ENCODE measurements around the gene CACNA1C.

The CACNA1C gene

DNA sequence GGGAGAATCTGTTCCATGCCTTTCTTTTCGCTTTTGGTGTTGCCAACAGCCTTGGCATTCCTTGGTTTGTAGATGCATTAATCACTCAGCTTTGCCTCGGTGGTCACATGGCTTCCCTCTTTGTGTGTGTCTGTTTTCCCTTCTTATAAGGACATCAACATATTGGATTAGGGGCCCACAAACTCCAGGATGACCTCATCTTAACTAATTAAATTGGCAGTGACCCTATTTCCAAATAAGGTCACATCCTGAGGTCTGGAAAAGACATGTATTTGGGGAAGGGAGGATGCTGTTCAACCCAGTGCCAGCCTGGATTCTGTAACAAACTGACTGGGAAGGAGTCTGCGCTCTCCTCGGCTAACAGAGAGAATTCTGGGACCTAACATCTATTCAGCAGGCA is 376.2 kb downstream of the CACNA1C start:
- DNase-seq (ENCODE audit: insufficient read length, low spot score) (no peak), FAIRE-seq (no peak)
- TF ChIP-seq POLR2AphosphoS5 (IDR thresholded peaks at IDR 0.05; ENCODE audit: low read depth, low read length) (no peak), TAF1 (IDR thresholded peaks at IDR 0.05; ENCODE audit: low read depth, low read length) (no peak), PAX5 (IDR thresholded peaks at IDR 0.05; ENCODE audit: insufficient read depth, low read length, severe bottlenecking) (no peak), POU2F2 (IDR thresholded peaks at IDR 0.05; ENCODE audit: low read depth, low read length) (no peak), POLR2A (IDR thresholded peaks at IDR 0.05; ENCODE audit: low read depth, low read length) (no peak), SPI1 (IDR thresholded peaks at IDR 0.05; ENCODE audit: low read depth, low read length) (no peak)

DNA sequence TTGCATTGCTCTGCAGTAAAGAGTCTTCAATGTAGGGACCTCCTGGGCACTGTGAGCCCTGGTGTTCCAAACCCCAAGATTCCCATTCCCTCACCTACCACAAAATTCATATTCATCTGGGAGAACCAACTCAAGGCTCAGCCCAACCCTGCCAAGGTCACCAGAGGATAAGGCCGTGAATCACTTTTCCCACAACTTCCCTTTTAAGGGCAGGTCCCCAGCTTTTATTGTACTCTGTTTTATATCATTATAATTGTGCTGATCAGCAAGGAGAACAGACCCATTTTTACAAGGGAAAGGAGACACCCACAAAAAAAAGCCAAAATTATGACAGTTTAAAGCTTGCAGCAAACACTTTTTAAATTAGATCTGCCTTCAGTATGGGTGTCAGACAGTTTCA is 379.0 kb downstream of the CACNA1C start:
- DNase-seq (ENCODE audit: insufficient read length, low spot score) (no peak), FAIRE-seq (no peak)
- TF ChIP-seq POLR2AphosphoS5 (IDR thresholded peaks at IDR 0.05; ENCODE audit: low read depth, low read length) (no peak), PAX5 (IDR thresholded peaks at IDR 0.05; ENCODE audit: insufficient read depth, low read length, severe bottlenecking) (no peak), POLR2A (IDR thresholded peaks at IDR 0.05; ENCODE audit: low read depth, low read length) (no peak), SPI1 (IDR thresholded peaks at IDR 0.05; ENCODE audit: low read depth, low read length) (no peak), POU2F2 (IDR thresholded peaks at IDR 0.05; ENCODE audit: low read depth, low read length) (no peak), TAF1 (IDR thresholded peaks at IDR 0.05; ENCODE audit: low read depth, low read length) (no peak)

DNA sequence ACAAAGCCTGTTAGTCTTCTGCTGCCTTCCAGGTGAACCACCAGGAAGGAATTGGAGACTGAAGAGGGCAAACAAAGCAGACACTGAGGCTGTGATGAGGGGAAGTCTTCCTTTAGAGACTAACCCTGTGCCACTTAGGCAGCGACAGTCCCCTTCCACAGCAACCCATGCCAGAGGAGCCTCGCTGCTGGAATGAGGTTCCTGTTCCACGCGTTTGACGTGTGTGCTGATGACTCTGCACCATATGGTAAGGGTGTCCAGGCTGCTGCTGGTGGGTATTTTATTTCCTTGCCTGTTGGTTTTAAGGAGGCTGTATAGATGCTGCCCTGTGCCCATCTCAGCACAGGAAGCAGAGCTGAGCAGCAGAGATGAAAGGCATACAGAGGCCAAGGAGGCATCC is 380.1 kb downstream of the CACNA1C start:
- TF ChIP-seq POLR2A (IDR thresholded peaks at IDR 0.05; ENCODE audit: low read depth, low read length) (no peak), TAF1 (IDR thresholded peaks at IDR 0.05; ENCODE audit: low read depth, low read length) (no peak), SPI1 (IDR thresholded peaks at IDR 0.05; ENCODE audit: low read depth, low read length) (no peak), POU2F2 (IDR thresholded peaks at IDR 0.05; ENCODE audit: low read depth, low read length) (no peak)
- FAIRE-seq (no peak), DNase-seq (ENCODE audit: insufficient read length, low spot score) (no peak)

DNA sequence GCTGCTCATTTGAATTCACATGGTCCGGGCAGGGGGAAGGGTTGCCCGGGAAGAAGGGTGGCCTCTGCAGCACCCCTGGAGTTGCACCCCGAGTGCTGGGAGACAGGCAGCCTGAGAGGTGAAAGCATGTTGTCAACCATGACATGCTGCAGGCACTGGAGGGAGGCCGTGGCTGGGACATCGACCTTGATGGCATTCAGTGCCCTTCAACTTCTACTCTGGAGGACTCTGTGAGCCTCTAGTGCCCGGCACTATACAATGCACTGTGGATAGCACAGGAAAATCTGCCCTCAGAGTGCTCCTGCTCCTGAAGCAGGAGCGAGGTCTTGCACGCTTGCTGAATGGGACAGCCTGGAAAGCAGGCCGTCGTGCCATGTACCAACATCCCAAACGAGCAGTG is 382.7 kb downstream of the CACNA1C start:
- no peak for FAIRE-seq
- no peak for DNase-seq (ENCODE audit: insufficient read length, low spot score)
- no peak for TF ChIP-seq TAF1 (IDR thresholded peaks at IDR 0.05; ENCODE audit: low read depth, low read length)
- no peak for TF ChIP-seq POLR2A (IDR thresholded peaks at IDR 0.05; ENCODE audit: low read depth, low read length)
- no peak for TF ChIP-seq POLR2AphosphoS5 (IDR thresholded peaks at IDR 0.05; ENCODE audit: low read depth, low read length)
- no peak for TF ChIP-seq PAX5 (IDR thresholded peaks at IDR 0.05; ENCODE audit: insufficient read depth, low read length, severe bottlenecking)
- no peak for TF ChIP-seq SPI1 (IDR thresholded peaks at IDR 0.05; ENCODE audit: low read depth, low read length)
- TF ChIP-seq POU2F2 (IDR thresholded peaks at IDR 0.05; ENCODE audit: low read depth, low read length), result no peak

DNA sequence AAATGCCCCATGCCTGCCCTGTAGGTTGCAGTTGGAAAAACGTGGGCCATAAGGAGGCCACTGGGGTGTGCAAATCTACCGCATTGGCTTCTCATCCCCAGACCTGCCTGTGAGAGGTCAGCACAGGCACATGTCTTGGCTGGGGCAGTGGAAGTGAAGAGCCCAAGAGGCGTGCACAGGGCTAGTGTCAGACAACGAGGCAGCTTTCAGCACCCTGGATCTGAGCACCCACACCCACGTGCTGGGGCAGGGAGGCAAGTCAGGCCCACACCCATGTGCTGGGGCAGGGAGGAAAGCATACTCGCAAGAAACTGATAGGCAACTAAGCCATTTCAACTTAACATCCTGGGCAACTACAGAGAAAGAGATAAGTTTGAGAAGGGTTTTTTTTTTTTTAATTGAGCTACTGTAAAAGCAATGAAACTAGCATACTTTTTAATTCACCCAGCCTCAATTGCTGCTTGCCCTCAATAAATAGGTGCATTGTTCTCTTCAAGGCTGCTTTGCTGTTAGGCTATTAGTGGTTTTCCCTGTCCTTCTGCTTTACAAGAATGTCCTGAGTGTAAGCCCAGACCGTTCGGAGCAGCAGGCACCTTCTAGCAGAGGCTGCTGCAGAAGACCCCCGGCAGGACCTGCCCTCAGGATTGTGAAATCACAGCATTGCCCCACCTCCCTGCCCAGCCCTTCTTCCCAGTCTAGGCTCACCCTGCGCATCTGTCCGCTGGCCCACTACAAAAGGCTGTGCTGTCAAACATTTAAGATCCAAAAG is 386.7 kb downstream of the CACNA1C start:
- FAIRE-seq (no peak), DNase-seq (ENCODE audit: insufficient read length, low spot score) (no peak)
- TF ChIP-seq PAX5 (IDR thresholded peaks at IDR 0.05; ENCODE audit: insufficient read depth, low read length, severe bottlenecking), result no peak
- TF ChIP-seq POU2F2 (IDR thresholded peaks at IDR 0.05; ENCODE audit: low read depth, low read length), result no peak
- TF ChIP-seq SPI1 (IDR thresholded peaks at IDR 0.05; ENCODE audit: low read depth, low read length), result no peak
- TF ChIP-seq POLR2A (IDR thresholded peaks at IDR 0.05; ENCODE audit: low read depth, low read length), result no peak
- TF ChIP-seq POLR2AphosphoS5 (IDR thresholded peaks at IDR 0.05; ENCODE audit: low read depth, low read length), result no peak
- no peak for TF ChIP-seq TAF1 (IDR thresholded peaks at IDR 0.05; ENCODE audit: low read depth, low read length)

GRCh38 chr12:2443776-2444175 is 391.0 kb downstream of the CACNA1C start:
- FAIRE-seq (no peak), DNase-seq (ENCODE audit: insufficient read length, low spot score) (no peak)
- TF ChIP-seq POLR2A (IDR thresholded peaks at IDR 0.05; ENCODE audit: low read depth, low read length) (no peak), POLR2AphosphoS5 (IDR thresholded peaks at IDR 0.05; ENCODE audit: low read depth, low read length) (no peak), SPI1 (IDR thresholded peaks at IDR 0.05; ENCODE audit: low read depth, low read length) (no peak), TAF1 (IDR thresholded peaks at IDR 0.05; ENCODE audit: low read depth, low read length) (no peak), POU2F2 (IDR thresholded peaks at IDR 0.05; ENCODE audit: low read depth, low read length) (no peak)

DNA sequence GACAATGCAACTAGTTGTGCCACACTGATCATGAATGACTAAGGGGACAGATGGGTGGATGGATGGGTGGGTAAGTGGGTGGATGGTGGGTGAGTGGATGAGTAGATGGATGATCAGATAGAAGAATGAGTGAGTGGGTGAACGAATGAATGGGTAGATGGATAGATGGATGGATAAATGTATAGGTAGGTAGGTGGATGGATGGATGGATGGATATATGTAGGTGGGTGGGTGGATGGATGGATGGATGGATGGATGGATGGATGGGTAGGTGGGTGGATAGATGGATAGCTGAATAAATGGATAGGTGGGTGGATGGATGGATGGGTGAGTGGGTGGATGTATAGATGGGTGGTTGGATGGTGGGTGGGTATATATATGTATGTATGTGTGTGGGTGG is 393.2 kb downstream of the CACNA1C start:
- no peak for TF ChIP-seq POLR2AphosphoS5 (IDR thresholded peaks at IDR 0.05; ENCODE audit: low read depth, low read length)
- TF ChIP-seq PAX5 (IDR thresholded peaks at IDR 0.05; ENCODE audit: insufficient read depth, low read length, severe bottlenecking), result no peak
- no peak for TF ChIP-seq POU2F2 (IDR thresholded peaks at IDR 0.05; ENCODE audit: low read depth, low read length)
- no peak for TF ChIP-seq POLR2A (IDR thresholded peaks at IDR 0.05; ENCODE audit: low read depth, low read length)
- no peak for TF ChIP-seq SPI1 (IDR thresholded peaks at IDR 0.05; ENCODE audit: low read depth, low read length)
- no peak for TF ChIP-seq TAF1 (IDR thresholded peaks at IDR 0.05; ENCODE audit: low read depth, low read length)
- FAIRE-seq, result no peak

GRCh38 chr12:2447861-2448260 is 395.1 kb downstream of the CACNA1C start:
- no peak for DNase-seq (ENCODE audit: insufficient read length, low spot score)
- no peak for FAIRE-seq
- TF ChIP-seq POLR2AphosphoS5 (IDR thresholded peaks at IDR 0.05; ENCODE audit: low read depth, low read length) (no peak), POU2F2 (IDR thresholded peaks at IDR 0.05; ENCODE audit: low read depth, low read length) (no peak), PAX5 (IDR thresholded peaks at IDR 0.05; ENCODE audit: insufficient read depth, low read length, severe bottlenecking) (no peak), POLR2A (IDR thresholded peaks at IDR 0.05; ENCODE audit: low read depth, low read length) (no peak), TAF1 (IDR thresholded peaks at IDR 0.05; ENCODE audit: low read depth, low read length) (no peak), SPI1 (IDR thresholded peaks at IDR 0.05; ENCODE audit: low read depth, low read length) (no peak)

More for the DNA sequence above, 393.2 kb downstream of the CACNA1C start:
- no peak for DNase-seq (ENCODE audit: insufficient read length, low spot score)

GRCh38 chr12:2449586-2449985 is 396.8 kb downstream of the CACNA1C start:
- TF ChIP-seq POU2F2 (IDR thresholded peaks at IDR 0.05; ENCODE audit: low read depth, low read length) (no peak), TAF1 (IDR thresholded peaks at IDR 0.05; ENCODE audit: low read depth, low read length) (no peak), POLR2AphosphoS5 (IDR thresholded peaks at IDR 0.05; ENCODE audit: low read depth, low read length) (no peak), POLR2A (IDR thresholded peaks at IDR 0.05; ENCODE audit: low read depth, low read length) (no peak), PAX5 (IDR thresholded peaks at IDR 0.05; ENCODE audit: insufficient read depth, low read length, severe bottlenecking) (no peak), SPI1 (IDR thresholded peaks at IDR 0.05; ENCODE audit: low read depth, low read length) (no peak)
- FAIRE-seq, result no peak
- no peak for DNase-seq (ENCODE audit: insufficient read length, low spot score)

DNA sequence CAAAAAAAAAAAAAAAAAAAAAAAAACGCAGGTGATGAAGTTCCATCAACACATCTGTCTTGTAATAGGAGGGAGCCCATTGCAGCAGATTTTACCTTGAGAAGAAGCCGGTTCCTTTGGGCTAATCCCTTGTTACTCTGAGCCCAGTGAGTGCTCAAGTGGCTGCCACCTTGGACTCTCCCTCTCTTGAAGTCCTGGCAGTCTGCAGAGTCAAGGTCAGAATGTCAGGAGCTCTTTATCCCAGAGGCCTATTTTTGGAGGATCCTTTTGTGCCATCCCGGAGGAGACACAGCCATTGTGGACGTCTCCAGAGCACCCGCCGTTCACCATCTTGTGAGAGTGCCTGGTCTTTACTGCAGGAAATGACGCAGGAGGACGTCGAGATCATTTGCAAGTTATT is 397.8 kb downstream of the CACNA1C start:
- DNase-seq (ENCODE audit: insufficient read length, low spot score) (no peak), FAIRE-seq (no peak)
- TF ChIP-seq POU2F2 (IDR thresholded peaks at IDR 0.05; ENCODE audit: low read depth, low read length), result no peak
- TF ChIP-seq TAF1 (IDR thresholded peaks at IDR 0.05; ENCODE audit: low read depth, low read length), result no peak
- no peak for TF ChIP-seq POLR2A (IDR thresholded peaks at IDR 0.05; ENCODE audit: low read depth, low read length)
- no peak for TF ChIP-seq SPI1 (IDR thresholded peaks at IDR 0.05; ENCODE audit: low read depth, low read length)
- TF ChIP-seq POLR2AphosphoS5 (IDR thresholded peaks at IDR 0.05; ENCODE audit: low read depth, low read length), result no peak
- no peak for TF ChIP-seq PAX5 (IDR thresholded peaks at IDR 0.05; ENCODE audit: insufficient read depth, low read length, severe bottlenecking)

Measured in GM12891 (cell line).